Left ventricle myocardium inferior (tissue), 1 donor: ENCODE measurements around the gene TCF7L1. TPM values are rescaled to one million over a fixed set of nuclear protein-coding genes. Genes with fewer than 3 reads are reported as not detected.
A peak's percentile ranks its signal among the peaks of the same experiment; 100 is the strongest.

Experiments used
- DNase-seq: peaks from one replicate; pipeline ENCODE4 v3.0.0-alpha.2; 2020
- H3K27ac ChIP-seq: fragments of 200-600 bp; replicated peaks from 2 replicates; pipeline ENCODE4 v1.8.0; 2021
- H3K27me3 ChIP-seq: fragments of 200-600 bp; 2 replicates; pipeline ENCODE4 v1.8.0; 2021; ENCODE audit warnings: low read depth
- H3K36me3 ChIP-seq: fragments of 200-600 bp; 2 replicates; pipeline ENCODE4 v1.8.0; 2021
- H3K4me1 ChIP-seq: fragments of 200-600 bp; 2 replicates; pipeline ENCODE4 v1.8.0; 2021
- H3K4me3 ChIP-seq: fragments of 200-600 bp; 2 replicates; pipeline ENCODE4 v1.8.0; 2021; ENCODE audit warnings: mild to moderate bottlenecking, moderate library complexity
- H3K9me3 ChIP-seq: fragments of 200-600 bp; replicated peaks from 2 replicates; pipeline ENCODE4 v1.8.0; 2021
- intact Hi-C: fragments of 100-400 bp; cut with micrococcal nuclease; formaldehyde crosslinking; loops from one replicate; pipeline ENCODE4 v1.11.0; 2022
- total RNA-seq: library from RNA; stranded (reverse); fragmentation: NEBNext Ultra II Directional; extraction: Animal tissue kit (Norgen Biotek cat#: 25700); gene quantifications from one replicate; pipeline ENCODE4 v1.2.1, GENCODE V29; 2021
- TF ChIP-seq, protein P1 (sequence below): fragments of 200-600 bp; IDR thresholded peaks from 2 replicates; pipeline ENCODE4 v1.8.0; 2021; ENCODE audit warnings: antibody characterized with exemption, mild to moderate bottlenecking, borderline replicate concordance
- donor health status: DM: no; HTN: yes; CAD: no; lungs with severe emphysema.

Gene TCF7L1
- total RNA-seq, 1 donor from 2014 or later, result 7.0 TPM

DNA sequence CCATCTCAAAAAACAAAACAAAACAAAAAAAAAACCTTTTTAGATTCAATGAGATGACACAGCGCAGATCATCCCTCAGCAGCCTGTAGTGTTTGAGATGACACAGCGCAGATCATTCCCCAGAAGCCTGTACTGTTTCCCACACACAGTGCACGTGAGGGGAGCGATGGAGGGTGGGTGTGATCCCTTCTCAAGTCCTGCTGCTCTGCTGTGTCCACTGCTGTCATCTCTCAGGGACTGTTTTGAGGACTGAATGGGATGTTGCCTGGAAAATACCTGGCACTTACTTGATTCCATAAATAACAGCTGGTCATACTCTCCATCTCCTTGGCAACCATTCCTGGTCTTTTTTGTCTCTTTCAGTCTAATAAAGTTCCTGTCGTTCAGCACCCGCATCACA, 168.9 kb downstream of the TCF7L1 start:
- peaks cover 28% of the 10 kb centered on the region for H3K36me3 ChIP-seq
- H3K27me3 ChIP-seq, result no peaks in the 10 kb centered on the region
- no peak overlapping the region for H3K27ac ChIP-seq
- no peak overlapping the region for H3K4me3 ChIP-seq
- no peak for DNase-seq
- peaks cover 18% of the 10 kb centered on the region for H3K4me1 ChIP-seq
- intact Hi-C loops, result loop anchor here (5.0 kb wide), 1 partner anchor 235 kb away; no protein-coding TSS in a partner anchor
- TF ChIP-seq, protein P1, sequence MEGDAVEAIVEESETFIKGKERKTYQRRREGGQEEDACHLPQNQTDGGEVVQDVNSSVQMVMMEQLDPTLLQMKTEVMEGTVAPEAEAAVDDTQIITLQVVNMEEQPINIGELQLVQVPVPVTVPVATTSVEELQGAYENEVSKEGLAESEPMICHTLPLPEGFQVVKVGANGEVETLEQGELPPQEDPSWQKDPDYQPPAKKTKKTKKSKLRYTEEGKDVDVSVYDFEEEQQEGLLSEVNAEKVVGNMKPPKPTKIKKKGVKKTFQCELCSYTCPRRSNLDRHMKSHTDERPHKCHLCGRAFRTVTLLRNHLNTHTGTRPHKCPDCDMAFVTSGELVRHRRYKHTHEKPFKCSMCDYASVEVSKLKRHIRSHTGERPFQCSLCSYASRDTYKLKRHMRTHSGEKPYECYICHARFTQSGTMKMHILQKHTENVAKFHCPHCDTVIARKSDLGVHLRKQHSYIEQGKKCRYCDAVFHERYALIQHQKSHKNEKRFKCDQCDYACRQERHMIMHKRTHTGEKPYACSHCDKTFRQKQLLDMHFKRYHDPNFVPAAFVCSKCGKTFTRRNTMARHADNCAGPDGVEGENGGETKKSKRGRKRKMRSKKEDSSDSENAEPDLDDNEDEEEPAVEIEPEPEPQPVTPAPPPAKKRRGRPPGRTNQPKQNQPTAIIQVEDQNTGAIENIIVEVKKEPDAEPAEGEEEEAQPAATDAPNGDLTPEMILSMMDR, result no peak
- H3K9me3 ChIP-seq, result no peaks in the 10 kb centered on the region

DNA sequence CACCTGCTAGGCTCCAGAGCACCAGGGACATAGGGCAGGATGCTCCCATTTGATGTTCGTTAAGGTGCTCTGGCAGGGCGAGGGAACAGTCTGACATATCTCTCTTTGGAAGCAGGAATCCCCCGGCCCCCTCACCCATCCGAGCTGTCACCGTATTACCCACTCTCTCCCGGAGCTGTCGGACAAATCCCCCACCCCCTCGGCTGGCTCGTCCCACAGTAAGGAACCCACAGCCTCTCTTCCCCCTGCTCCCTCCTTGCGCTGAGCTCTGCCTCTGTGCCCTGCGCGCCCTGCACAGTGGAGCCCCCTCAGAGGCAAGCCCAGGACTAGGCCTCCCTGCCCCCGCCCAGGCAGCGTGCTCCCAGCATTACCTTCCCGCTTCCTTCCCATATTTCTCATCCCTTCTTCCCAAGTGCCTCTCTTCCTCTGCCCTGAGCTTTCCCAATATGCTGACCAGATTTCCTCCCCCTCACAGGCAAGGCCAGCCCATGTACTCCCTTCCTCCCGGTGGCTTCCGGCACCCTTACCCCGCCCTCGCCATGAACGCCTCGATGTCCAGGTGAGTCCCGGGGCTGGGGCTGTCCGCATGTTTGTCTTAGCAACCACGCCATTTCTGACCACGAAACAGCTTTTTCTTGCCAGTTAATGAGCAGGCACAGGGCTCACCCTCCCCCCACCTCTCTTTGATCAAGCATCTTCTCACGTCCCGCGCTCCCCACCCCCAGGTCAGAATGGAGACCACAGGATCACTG, 170.8 kb downstream of the TCF7L1 start:
- no peak overlapping the region for H3K27ac ChIP-seq
- TF ChIP-seq, protein P1, result no peak
- H3K4me3 ChIP-seq, result no peak overlapping the region
- H3K9me3 ChIP-seq, result no peaks in the 10 kb centered on the region
- no peak for DNase-seq
- no peaks in the 10 kb centered on the region for H3K27me3 ChIP-seq
- peaks cover 32% of the 10 kb centered on the region for H3K4me1 ChIP-seq
- intact Hi-C loops, result loop anchor here (5.0 kb wide), 1 partner anchor 237 kb away; no protein-coding TSS in a partner anchor
- peaks cover 39% of the 10 kb centered on the region for H3K36me3 ChIP-seq

DNA sequence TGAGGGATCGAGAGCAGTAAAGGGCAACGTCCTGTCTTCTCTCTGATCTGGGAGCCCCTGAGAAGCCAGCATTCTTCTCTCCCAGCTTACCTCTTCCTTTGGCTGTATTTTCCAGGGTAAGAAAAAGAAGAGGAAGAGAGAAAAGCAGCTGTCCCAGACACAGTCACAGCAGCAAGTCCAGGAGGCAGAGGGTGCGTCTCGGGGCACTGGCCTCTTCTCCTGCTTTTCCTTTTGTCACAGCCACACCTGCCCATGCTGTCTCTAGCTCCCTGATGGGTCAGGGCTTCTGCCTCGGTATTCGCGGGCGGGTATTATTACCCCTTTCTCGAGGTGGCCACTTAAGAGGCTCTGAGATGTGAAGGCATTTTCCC, 174.3 kb downstream of the TCF7L1 start:
- intact Hi-C loops, result no loop called here
- DNase-seq, result no peak
- no peak overlapping the region for H3K4me3 ChIP-seq
- peak overlapping the region; percentile 54 for H3K27ac ChIP-seq
- H3K27me3 ChIP-seq, result no peaks in the 10 kb centered on the region
- peaks cover 40% of the 10 kb centered on the region for H3K36me3 ChIP-seq
- H3K4me1 ChIP-seq, result peaks cover 30% of the 10 kb centered on the region
- TF ChIP-seq, protein P1, result no peak
- no peaks in the 10 kb centered on the region for H3K9me3 ChIP-seq

DNA sequence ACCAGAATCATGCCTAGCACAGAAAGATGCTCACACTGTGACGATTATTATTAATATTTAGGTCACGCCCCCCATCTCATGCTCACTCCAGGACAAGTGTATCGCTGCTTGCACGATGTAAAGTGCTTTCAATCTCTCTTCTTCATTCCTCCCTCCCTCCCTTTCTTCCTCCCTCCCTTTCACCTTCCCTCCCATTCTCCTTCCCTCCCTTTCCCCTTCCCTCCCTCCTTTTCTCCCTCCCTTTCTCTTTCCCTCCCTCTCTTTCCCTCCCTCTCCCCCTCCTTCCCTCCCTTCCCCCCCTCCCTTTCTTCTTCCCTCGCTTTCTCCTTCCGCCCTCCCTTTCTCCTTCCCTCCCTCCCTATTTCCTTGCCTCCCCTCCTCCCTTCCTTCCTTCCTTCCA, 175.0 kb downstream of the TCF7L1 start:
- Histone ChIP-seq H3K9me3 (no peaks in the 10 kb centered on the region), H3K4me3 (no peak overlapping the region), H3K27ac (no peak overlapping the region), H3K27me3 (no peaks in the 10 kb centered on the region), H3K4me1 (peaks cover 30% of the 10 kb centered on the region), H3K36me3 (peaks cover 40% of the 10 kb centered on the region)
- no peak for DNase-seq
- intact Hi-C loops, result no loop called here
- TF ChIP-seq, protein P1, result no peak

DNA sequence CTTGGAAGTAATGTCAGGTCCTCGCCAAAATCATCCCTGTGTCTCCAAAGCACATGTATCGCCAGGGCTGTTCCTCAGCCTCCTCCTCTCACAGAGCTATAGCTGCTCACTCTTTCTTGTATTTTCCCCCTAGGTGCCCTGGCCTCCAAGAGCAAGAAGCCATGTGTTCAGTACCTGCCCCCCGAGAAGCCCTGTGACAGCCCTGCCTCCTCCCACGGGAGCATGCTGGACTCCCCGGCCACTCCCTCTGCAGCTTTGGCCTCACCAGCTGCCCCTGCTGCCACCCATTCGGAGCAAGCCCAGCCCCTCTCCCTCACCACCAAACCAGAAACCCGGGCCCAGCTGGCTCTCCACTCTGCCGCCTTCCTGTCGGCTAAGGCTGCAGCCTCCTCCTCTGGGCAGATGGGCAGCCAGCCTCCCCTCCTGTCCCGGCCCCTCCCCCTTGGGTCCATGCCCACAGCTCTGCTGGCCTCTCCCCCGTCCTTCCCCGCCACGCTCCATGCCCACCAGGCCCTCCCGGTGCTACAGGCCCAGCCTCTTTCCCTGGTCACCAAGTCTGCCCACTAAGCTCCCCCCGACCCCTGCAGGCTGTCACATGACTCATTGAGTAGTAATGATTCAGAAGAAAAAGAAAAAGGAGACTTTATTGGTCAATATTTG, 175.8 kb downstream of the TCF7L1 start:
- Histone ChIP-seq H3K4me3 (no peak overlapping the region), H3K4me1 (peaks cover 35% of the 10 kb centered on the region), H3K27me3 (no peaks in the 10 kb centered on the region), H3K27ac (peak overlapping the region; percentile 44), H3K36me3 (peaks cover 41% of the 10 kb centered on the region), H3K9me3 (no peaks in the 10 kb centered on the region)
- intact Hi-C loops, result no loop called here
- DNase-seq, result peak; percentile 53
- TF ChIP-seq, protein P1, result no peak
